DOHH2 (cell line): ENCODE measurements around the gene ADCK2.
"Not testable (repeated sequence)": the region's sequence is repeated elsewhere in the genome, so short reads cannot be mapped to it uniquely, and the experiment has no call there.

Source experiments
- H3F3A ChIP-seq: fragments of 200-600 bp; sonication (generic), shearing (Covaris generic); 2 replicates; pipeline ENCODE4 v1.6.0; 2016; ENCODE audit warnings: antibody characterized with exemption, mild to moderate bottlenecking; ENCODE audit not compliant: control insufficient read depth, insufficient read depth
- H3K27ac ChIP-seq: fragments of 200-600 bp; sonication (generic); 2 replicates; pipeline ENCODE4 v1.5.1; 2014; ENCODE audit warnings: low read depth, mild to moderate bottlenecking, low read length, moderate library complexity
- H3K27me3 ChIP-seq: fragments of 200-600 bp; sonication (generic); 2 replicates; pipeline ENCODE4 v1.6.1; 2014; ENCODE audit warnings: mild to moderate bottlenecking, low read length, mixed read lengths; ENCODE audit not compliant: control insufficient read depth
- H3K36me3 ChIP-seq: fragments of 200-600 bp; sonication (generic); 2 replicates; pipeline ENCODE4 v1.6.1; 2014; ENCODE audit warnings: mild to moderate bottlenecking, low read length, moderate library complexity, mixed read lengths; ENCODE audit not compliant: control insufficient read depth
- H3K4me1 ChIP-seq: fragments of 200-600 bp; sonication (generic); 2 replicates; pipeline ENCODE4 v1.6.1; 2014; ENCODE audit warnings: mild to moderate bottlenecking, low read length, mixed read lengths; ENCODE audit not compliant: control insufficient read depth
- H3K4me2 ChIP-seq: fragments of 200-600 bp; sonication (generic); 2 replicates; pipeline ENCODE4 v1.6.0; 2014; ENCODE audit warnings: mild to moderate bottlenecking, low read length, moderate library complexity
- H3K4me3 ChIP-seq: fragments of 200-600 bp; sonication (generic); 2 replicates; pipeline ENCODE4 v1.5.1; 2014; ENCODE audit warnings: mild to moderate bottlenecking, low read length, mixed read lengths
- H3K79me2 ChIP-seq: fragments of 200-600 bp; sonication (generic); 2 replicates; pipeline ENCODE4 v1.6.1; 2014; ENCODE audit warnings: mild to moderate bottlenecking, low read length, mixed read lengths; ENCODE audit not compliant: control insufficient read depth
- H3K9me2 ChIP-seq: fragments of 200-600 bp; sonication (generic); replicated peaks from 2 replicates; pipeline ENCODE4 v1.6.1; 2014; ENCODE audit warnings: mild to moderate bottlenecking, low read length, mixed read lengths; ENCODE audit not compliant: control insufficient read depth
- H3K9me3 ChIP-seq: fragments of 200-600 bp; sonication (generic); 2 replicates; pipeline ENCODE4 v1.6.1; 2014; ENCODE audit warnings: antibody characterized with exemption, low read length, mixed read lengths; ENCODE audit not compliant: control insufficient read depth, insufficient read depth
- H4K20me1 ChIP-seq: fragments of 200-600 bp; sonication (generic); 2 replicates; pipeline ENCODE4 v1.6.0; 2014; ENCODE audit warnings: low read depth, mild to moderate bottlenecking, antibody characterized with exemption, low read length, moderate library complexity; ENCODE audit not compliant: control insufficient read depth, insufficient read depth
- EZH2phosphoT487 ChIP-seq: fragments of 200-600 bp; sonication (generic); IDR thresholded peaks from 2 replicates; pipeline ENCODE4 v1.6.1; 2017; ENCODE audit warnings: borderline replicate concordance, mild to moderate bottlenecking, antibody characterized with exemption, low read length, moderate library complexity, mixed read lengths
- TF ChIP-seq, protein P1 (sequence below): fragments of 200-600 bp; sonication (generic); IDR thresholded peaks from one replicate; pipeline ENCODE4 v1.5.1; 2014; ENCODE audit warnings: antibody characterized with exemption, mild to moderate bottlenecking, low read depth, low read length; ENCODE audit not compliant: poor library complexity, severe bottlenecking

The ADCK2 gene

DNA sequence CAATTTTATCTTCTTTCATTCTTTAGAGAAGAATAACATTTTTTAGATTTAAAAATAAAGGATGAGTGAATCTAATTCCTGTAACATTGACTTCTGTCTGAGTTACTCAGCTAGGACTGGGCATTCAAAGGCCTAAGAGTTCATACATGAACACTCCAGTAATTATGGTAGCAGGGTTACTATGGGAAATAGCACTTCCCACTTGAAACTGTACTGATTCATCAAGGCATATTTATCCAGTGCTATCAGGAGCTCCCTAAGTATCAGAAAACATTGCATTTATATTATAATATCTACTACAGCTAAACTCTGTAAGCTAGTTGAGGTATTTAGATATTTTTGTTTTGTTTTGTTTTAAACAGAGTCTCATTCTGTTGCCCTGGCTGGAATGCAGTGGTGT, 65.5 kb downstream of the ADCK2 start:
- H3K9me2 ChIP-seq: no peaks in the 10 kb centered on the region
- H3K9me3 ChIP-seq: no peaks in the 10 kb centered on the region
- H3K79me2 ChIP-seq: no peaks in the 10 kb centered on the region
- no peak overlapping the region for H3K4me2 ChIP-seq
- H3K4me1 ChIP-seq: peaks cover 9% of the 10 kb centered on the region
- H3K4me3 ChIP-seq: no peak overlapping the region
- peaks cover 6% of the 10 kb centered on the region; the same call in 1 of the 2 replicates for H3F3A ChIP-seq
- H3K27me3 ChIP-seq: no peaks in the 10 kb centered on the region
- TF ChIP-seq, protein P1, sequence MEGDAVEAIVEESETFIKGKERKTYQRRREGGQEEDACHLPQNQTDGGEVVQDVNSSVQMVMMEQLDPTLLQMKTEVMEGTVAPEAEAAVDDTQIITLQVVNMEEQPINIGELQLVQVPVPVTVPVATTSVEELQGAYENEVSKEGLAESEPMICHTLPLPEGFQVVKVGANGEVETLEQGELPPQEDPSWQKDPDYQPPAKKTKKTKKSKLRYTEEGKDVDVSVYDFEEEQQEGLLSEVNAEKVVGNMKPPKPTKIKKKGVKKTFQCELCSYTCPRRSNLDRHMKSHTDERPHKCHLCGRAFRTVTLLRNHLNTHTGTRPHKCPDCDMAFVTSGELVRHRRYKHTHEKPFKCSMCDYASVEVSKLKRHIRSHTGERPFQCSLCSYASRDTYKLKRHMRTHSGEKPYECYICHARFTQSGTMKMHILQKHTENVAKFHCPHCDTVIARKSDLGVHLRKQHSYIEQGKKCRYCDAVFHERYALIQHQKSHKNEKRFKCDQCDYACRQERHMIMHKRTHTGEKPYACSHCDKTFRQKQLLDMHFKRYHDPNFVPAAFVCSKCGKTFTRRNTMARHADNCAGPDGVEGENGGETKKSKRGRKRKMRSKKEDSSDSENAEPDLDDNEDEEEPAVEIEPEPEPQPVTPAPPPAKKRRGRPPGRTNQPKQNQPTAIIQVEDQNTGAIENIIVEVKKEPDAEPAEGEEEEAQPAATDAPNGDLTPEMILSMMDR: no peak
- peaks cover 15% of the 10 kb centered on the region for H3K36me3 ChIP-seq
- H4K20me1 ChIP-seq: no peaks in the 10 kb centered on the region
- no peak overlapping the region for H3K27ac ChIP-seq

DNA sequence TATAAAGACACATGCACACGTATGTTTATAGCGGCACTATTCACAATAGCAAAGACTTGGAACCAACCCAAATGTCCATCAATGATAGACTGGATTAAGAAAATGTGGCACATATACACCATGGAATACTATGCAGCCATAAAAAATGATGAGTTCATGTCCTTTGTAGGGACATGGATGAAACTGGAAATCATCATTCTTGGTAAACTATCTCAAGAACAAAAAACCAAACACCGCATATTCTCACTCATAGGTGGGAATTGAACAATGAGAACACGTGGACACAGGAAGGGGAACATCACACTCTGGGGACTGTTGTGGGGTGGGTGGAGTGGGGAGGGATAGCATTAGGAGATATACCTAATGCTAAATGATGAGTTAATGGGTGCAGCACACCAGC, 70.5 kb downstream of the ADCK2 start:
- Histone ChIP-seq H3K4me1 (peaks cover 12% of the 10 kb centered on the region), H3K36me3 (peaks cover 29% of the 10 kb centered on the region)
- H3K27me3 ChIP-seq, H3K9me2 ChIP-seq, H3K4me2 ChIP-seq, H3K4me3 ChIP-seq, H3K9me3 ChIP-seq, H3K79me2 ChIP-seq, H4K20me1 ChIP-seq, H3F3A ChIP-seq, H3K27ac ChIP-seq: not testable (repeated sequence)

DNA sequence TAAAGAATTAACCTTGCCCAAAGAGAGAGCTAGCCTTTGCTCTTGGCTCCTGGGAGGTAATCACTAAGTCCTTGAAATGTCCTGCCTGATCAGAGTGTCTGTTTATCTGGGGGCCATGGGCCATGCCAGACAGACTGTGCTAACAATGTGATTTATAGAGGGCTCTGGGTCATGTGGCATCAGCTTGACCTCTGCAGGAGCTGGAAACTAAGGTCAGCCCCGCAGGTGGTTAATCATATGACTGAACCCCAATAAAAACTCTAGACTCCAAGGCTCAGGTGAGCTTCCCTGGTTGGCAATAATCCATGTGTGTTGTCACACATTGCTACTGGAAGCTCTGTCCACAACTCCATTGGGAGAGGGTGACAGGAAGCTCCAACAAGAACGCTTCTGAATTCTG, 71.3 kb downstream of the ADCK2 start:
- Histone ChIP-seq H3K4me3 (no peak overlapping the region), H3K9me2 (no peaks in the 10 kb centered on the region), H3K4me2 (no peak overlapping the region), H4K20me1 (no peaks in the 10 kb centered on the region), H3K27me3 (no peaks in the 10 kb centered on the region), H3K79me2 (no peaks in the 10 kb centered on the region), H3K36me3 (peaks cover 22% of the 10 kb centered on the region), H3K4me1 (peaks cover 12% of the 10 kb centered on the region), H3K27ac (no peak overlapping the region), H3K9me3 (no peaks in the 10 kb centered on the region), H3F3A (no peaks in the 10 kb centered on the region)
- no peak for TF ChIP-seq EZH2phosphoT487
- TF ChIP-seq, protein P1: no peak
